ENCODE data around the gene TMEM215.

DNA sequence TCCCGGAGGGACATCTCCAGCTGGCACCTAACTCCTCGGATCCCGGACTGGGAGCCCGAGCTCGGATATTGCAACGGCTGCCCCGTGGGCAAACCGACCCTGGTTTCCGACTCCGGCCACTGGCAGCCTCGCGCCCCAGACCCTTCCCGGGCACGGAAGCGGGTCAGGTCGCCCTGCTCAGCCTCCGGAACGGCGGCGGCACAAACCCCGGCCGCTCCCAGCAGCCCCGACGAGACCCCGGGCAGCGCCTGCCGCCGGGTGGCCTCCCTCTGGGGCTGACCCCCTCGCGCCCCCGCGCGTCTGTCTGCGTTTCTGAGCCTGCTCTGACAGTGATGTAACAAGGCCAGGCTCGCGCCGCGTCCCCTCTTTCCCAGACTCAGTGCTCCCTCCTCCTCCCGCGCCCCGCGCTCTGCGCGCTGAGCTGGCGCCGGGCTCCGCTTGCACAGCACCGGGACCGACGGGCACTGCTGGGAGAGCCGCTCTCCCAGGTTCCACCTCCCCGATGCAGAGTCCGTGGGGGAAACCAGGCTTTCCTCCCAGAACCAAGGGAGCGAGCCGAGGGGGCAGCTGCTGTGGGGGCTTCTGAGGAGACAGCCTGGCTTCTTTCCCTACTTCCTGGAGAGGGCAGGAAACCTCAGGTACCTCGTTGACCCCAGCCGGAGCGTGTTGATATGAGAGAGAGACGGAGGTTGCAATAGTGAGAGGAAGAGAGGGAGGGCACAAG lies at the start of gene TMEM215:
- TF ChIP-seq, protein P1, sequence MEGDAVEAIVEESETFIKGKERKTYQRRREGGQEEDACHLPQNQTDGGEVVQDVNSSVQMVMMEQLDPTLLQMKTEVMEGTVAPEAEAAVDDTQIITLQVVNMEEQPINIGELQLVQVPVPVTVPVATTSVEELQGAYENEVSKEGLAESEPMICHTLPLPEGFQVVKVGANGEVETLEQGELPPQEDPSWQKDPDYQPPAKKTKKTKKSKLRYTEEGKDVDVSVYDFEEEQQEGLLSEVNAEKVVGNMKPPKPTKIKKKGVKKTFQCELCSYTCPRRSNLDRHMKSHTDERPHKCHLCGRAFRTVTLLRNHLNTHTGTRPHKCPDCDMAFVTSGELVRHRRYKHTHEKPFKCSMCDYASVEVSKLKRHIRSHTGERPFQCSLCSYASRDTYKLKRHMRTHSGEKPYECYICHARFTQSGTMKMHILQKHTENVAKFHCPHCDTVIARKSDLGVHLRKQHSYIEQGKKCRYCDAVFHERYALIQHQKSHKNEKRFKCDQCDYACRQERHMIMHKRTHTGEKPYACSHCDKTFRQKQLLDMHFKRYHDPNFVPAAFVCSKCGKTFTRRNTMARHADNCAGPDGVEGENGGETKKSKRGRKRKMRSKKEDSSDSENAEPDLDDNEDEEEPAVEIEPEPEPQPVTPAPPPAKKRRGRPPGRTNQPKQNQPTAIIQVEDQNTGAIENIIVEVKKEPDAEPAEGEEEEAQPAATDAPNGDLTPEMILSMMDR (IDR thresholded peaks at IDR 0.05) = no peak
- TF ChIP-seq POLR2A (IDR thresholded peaks at IDR 0.05) (no peak), EP300 (IDR thresholded peaks at IDR 0.05) (no peak), POLR2AphosphoS5 (IDR thresholded peaks at IDR 0.05) (no peak)
